H1 (cell line): Measurements from ENCODE around the gene PI4K2A. TPM values are rescaled to one million over a fixed set of nuclear protein-coding genes. Genes with fewer than 3 reads are reported as not detected.

Source experiments
- CBX5 ChIP-seq: fragments of 300-800, 300-1000 bp; sonication (generic); IDR thresholded peaks from 2 replicates; pipeline ENCODE4 v1.7.1; 2016; ENCODE audit warnings: antibody characterized with exemption, low read length, low read depth
- HDAC2 ChIP-seq, 2 experiments: fragments of 300-600 bp in 1 of 2; sonication (generic) in 1 of 2; IDR thresholded peaks; 2 replicates each; pipeline ENCODE4 v1.6.1; 2011 to 2012; ENCODE audit warnings: low read depth in 2 of 2, low read length in 2 of 2, mild to moderate bottlenecking in 2 of 2, moderate library complexity in 2 of 2, borderline replicate concordance in 1 of 2, inconsistent platforms in 1 of 2
- MAX ChIP-seq: IDR thresholded peaks from 2 replicates; pipeline ENCODE4 v1.6.1; 2012; ENCODE audit warnings: inconsistent platforms
- POU5F1 ChIP-seq: IDR thresholded peaks from 2 replicates; pipeline ENCODE4 v1.6.1; 2011; ENCODE audit warnings: low read depth, mild to moderate bottlenecking, low read length, moderate library complexity
- RXRA ChIP-seq: IDR thresholded peaks from 2 replicates; pipeline ENCODE4 v1.6.1; 2011; ENCODE audit warnings: low read depth, mild to moderate bottlenecking, low read length, moderate library complexity; ENCODE audit not compliant: insufficient read depth
- TAF7 ChIP-seq: optimal IDR thresholded peaks from 2 replicates; pipeline ENCODE3; 2011; ENCODE audit warnings: low read depth, mild to moderate bottlenecking, inconsistent platforms, low read length, moderate library complexity, borderline replicate concordance
- TCF12 ChIP-seq: IDR thresholded peaks from 2 replicates; pipeline ENCODE4 v1.6.1; 2011; ENCODE audit warnings: low read depth, mild to moderate bottlenecking, low read length
- polyA plus RNA-seq, 7 experiments: library from polyadenylated mRNA; depleted of rRNA in 3 of 7; stranded (reverse) in 5 of 7; unstranded in 2 of 7; fragments of >200 nt in 5 of 7; fragments of 200-250 nt in 2 of 7; gene quantifications; 1 replicate in 5 of 7; 2 replicates in 1 of 7; 4 replicates in 1 of 7; pipeline versions ENCODE4 v1.2.1 to v1.2.3, GENCODE V29; 2011 to 2013; ENCODE audit warnings: missing spikeins in 2 of 7, mixed read lengths in 2 of 7
- total RNA-seq: library from RNA; stranded (reverse); fragmentation: NEBNext Ultra II Directional; extraction: Animal tissue kit (Norgen Biotek cat#: 25700); gene quantifications from 2 replicates; pipeline ENCODE4 v1.2.1, GENCODE V29; 2021
- TF ChIP-seq, protein P1 (sequence below): fragments of 300-600 bp; sonication (generic); IDR thresholded peaks from 2 replicates; pipeline ENCODE4 v1.7.1; 2012; ENCODE audit warnings: low read length, moderate library complexity, mild to moderate bottlenecking, inconsistent platforms; ENCODE audit not compliant: insufficient replicate concordance

The PI4K2A gene
- total and polyA plus RNA-seq, 2 of the 8 experiments (the other 6 are each of a cell fraction or from before 2014, with no cell fraction given) = 20.7 to 21.9 TPM

- peak; percentile 99 for TF ChIP-seq MAX
- TF ChIP-seq RXRA = no peak
- no peak for TF ChIP-seq POU5F1
- TF ChIP-seq, protein P1, sequence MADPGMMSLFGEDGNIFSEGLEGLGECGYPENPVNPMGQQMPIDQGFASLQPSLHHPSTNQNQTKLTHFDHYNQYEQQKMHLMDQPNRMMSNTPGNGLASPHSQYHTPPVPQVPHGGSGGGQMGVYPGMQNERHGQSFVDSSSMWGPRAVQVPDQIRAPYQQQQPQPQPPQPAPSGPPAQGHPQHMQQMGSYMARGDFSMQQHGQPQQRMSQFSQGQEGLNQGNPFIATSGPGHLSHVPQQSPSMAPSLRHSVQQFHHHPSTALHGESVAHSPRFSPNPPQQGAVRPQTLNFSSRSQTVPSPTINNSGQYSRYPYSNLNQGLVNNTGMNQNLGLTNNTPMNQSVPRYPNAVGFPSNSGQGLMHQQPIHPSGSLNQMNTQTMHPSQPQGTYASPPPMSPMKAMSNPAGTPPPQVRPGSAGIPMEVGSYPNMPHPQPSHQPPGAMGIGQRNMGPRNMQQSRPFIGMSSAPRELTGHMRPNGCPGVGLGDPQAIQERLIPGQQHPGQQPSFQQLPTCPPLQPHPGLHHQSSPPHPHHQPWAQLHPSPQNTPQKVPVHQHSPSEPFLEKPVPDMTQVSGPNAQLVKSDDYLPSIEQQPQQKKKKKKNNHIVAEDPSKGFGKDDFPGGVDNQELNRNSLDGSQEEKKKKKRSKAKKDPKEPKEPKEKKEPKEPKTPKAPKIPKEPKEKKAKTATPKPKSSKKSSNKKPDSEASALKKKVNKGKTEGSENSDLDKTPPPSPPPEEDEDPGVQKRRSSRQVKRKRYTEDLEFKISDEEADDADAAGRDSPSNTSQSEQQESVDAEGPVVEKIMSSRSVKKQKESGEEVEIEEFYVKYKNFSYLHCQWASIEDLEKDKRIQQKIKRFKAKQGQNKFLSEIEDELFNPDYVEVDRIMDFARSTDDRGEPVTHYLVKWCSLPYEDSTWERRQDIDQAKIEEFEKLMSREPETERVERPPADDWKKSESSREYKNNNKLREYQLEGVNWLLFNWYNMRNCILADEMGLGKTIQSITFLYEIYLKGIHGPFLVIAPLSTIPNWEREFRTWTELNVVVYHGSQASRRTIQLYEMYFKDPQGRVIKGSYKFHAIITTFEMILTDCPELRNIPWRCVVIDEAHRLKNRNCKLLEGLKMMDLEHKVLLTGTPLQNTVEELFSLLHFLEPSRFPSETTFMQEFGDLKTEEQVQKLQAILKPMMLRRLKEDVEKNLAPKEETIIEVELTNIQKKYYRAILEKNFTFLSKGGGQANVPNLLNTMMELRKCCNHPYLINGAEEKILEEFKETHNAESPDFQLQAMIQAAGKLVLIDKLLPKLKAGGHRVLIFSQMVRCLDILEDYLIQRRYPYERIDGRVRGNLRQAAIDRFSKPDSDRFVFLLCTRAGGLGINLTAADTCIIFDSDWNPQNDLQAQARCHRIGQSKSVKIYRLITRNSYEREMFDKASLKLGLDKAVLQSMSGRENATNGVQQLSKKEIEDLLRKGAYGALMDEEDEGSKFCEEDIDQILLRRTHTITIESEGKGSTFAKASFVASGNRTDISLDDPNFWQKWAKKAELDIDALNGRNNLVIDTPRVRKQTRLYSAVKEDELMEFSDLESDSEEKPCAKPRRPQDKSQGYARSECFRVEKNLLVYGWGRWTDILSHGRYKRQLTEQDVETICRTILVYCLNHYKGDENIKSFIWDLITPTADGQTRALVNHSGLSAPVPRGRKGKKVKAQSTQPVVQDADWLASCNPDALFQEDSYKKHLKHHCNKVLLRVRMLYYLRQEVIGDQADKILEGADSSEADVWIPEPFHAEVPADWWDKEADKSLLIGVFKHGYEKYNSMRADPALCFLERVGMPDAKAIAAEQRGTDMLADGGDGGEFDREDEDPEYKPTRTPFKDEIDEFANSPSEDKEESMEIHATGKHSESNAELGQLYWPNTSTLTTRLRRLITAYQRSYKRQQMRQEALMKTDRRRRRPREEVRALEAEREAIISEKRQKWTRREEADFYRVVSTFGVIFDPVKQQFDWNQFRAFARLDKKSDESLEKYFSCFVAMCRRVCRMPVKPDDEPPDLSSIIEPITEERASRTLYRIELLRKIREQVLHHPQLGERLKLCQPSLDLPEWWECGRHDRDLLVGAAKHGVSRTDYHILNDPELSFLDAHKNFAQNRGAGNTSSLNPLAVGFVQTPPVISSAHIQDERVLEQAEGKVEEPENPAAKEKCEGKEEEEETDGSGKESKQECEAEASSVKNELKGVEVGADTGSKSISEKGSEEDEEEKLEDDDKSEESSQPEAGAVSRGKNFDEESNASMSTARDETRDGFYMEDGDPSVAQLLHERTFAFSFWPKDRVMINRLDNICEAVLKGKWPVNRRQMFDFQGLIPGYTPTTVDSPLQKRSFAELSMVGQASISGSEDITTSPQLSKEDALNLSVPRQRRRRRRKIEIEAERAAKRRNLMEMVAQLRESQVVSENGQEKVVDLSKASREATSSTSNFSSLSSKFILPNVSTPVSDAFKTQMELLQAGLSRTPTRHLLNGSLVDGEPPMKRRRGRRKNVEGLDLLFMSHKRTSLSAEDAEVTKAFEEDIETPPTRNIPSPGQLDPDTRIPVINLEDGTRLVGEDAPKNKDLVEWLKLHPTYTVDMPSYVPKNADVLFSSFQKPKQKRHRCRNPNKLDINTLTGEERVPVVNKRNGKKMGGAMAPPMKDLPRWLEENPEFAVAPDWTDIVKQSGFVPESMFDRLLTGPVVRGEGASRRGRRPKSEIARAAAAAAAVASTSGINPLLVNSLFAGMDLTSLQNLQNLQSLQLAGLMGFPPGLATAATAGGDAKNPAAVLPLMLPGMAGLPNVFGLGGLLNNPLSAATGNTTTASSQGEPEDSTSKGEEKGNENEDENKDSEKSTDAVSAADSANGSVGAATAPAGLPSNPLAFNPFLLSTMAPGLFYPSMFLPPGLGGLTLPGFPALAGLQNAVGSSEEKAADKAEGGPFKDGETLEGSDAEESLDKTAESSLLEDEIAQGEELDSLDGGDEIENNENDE = no peak
- TF ChIP-seq CBX5 = no peak
- TF ChIP-seq HDAC2 (IDR thresholded peaks at IDR 0.05; ENCODE audit: borderline replicate concordance in 1 of 2, low read depth in 2 of 2, low read length in 2 of 2) = no peak
- TF ChIP-seq TCF12 = no peak
- peak; percentile 82 for TF ChIP-seq TAF7
Observed at GRCh38 chr10:97686962-97687784, 46.7 kb downstream of the PI4K2A start, which contains the start of gene AVPI1 (continued).
